ENCODE results near the gene TRPC4.

TRPC4 gene

DNA sequence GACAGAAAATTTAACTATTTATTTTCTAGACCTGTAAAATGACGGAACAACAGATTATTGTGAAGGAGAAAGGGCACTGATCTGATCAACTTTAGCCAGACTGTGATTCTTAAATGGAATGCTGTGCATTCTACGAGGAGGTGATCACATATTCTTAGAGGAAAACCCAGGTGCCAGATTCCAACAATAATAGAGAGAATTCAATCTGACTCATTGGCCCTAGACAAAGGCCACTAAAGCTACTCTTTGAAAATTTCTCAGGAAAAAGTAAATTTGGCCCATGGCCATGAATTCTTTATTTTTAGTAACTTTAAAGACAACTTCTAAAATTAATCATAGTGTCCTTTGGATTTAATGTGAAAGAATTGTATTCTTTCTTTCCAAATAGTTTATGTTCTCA is 212.4 kb downstream of the TRPC4 start:
- DNase-seq (ENCODE audit: low spot score), result no peak

DNA sequence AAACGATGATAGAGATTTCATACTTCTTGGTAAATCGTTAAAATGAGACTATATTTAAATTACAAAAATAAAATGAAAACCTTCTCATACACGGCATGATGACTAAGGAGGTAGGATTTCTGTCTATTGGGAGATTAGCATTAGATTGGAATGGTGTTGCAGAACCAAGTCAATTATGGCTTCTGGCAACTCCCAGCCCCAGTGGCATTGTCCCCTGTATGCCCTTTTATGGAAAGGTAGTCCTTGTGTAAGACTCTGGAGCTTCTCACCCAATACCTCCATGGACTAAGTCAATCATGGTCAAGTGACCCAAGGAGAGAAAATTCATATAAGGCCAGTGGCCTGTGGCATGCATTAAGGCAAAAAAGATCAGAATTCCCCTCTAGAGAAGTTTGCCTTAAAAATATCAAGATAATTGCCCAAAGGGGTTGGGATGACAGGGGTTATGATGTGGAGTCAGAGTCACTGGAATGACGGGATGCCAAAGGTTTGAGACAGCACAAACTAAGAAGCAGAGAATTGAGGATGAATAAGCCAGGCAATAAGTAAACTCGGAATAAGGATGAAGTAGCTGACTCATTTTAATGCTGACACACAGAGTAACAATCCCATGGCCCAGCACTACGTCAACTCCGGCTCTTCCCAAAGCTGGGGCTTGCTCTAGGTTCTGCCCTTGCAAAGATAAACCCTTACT is 213.2 kb downstream of the TRPC4 start:
- DNase-seq (ENCODE audit: low spot score), result no peak

DNA sequence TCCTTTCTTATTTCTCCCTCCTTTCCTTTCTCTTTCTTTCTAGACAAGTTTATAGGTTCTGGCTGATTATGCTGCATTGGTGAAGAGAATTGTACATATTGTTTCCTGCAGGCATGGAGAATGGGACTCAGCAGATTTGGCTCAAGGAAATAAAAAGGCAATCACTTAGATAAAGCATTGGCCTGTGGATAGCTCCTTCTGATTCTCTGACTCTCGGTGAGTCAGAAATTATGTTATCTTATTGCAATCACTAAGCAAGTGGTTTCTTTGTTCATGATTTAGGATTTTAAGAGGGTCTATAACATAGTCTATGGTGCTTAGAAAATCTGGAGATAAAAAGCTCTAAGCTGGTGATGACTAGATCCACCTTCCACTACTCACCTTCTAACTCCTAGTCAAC is 217.0 kb downstream of the TRPC4 start:
- no peak for DNase-seq (ENCODE audit: low spot score)

DNA sequence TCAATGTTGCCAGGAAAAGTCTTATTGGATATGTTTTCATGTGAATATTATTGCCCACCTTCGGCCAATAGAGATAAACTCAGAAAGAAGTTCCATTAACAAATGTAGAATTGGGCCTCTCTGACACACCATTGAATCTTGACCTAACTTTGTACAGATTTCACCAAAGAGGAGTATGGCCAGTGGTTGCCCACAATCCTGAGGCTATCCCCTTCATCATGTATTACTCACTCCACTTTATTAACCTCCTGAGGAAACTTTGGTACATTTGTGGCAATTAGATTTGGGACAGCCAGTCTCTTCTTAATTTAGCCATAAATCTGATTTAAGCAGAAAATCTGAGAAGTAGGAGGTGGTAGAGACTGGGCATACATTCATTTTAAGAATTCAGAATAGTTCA is 217.7 kb downstream of the TRPC4 start:
- no peak for DNase-seq (ENCODE audit: low spot score)

DNA sequence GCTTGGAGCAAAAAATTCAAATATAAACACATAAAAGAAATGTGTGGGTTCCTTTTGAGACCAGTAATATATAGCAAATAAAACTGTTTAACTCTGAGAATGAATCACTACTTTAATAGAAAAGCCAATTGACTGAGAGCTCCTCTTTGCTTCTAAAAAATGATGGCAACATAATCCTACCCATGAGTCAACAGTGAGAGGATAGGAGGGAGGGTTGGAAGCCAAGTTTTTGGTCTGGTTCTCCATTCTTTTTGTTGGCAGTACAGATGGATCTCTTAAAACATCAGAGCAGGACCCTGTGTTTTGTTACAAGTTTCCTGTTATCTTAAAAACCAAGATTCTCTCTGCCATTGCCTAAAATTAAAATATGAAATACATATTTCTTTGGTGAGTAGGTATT is 221.0 kb downstream of the TRPC4 start:
- no peak for DNase-seq (ENCODE audit: low spot score)

DNA sequence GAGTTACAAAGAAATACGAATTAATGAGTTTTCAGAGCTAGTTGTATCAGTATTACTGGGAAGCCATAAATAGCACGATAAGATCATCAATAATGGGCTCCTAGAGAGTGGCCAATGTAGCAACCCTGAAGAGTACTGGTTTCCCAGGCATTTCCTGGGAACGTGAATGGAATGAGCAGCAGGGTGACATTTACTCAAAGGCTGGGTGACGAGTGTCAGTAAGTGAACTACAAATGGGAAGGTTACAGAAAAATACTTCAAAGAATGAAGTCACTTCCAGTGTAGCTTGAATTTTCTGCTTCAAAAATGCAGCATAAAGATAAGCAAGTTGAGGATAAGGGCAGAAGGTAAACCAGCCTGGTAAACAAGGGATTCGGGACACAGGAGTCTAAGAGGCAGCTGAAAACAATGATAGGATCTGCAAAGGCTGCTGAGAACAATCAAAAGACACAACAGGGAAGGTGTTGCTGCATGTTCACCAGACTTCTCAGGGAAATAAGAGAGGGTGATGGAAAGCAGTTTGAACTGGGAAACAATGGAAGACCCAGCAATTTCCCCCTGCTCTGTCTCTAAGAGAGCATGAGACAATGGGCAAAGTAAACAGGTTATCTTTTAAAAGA is 222.4 kb downstream of the TRPC4 start:
- DNase-seq (ENCODE audit: low spot score), result no peak

DNA sequence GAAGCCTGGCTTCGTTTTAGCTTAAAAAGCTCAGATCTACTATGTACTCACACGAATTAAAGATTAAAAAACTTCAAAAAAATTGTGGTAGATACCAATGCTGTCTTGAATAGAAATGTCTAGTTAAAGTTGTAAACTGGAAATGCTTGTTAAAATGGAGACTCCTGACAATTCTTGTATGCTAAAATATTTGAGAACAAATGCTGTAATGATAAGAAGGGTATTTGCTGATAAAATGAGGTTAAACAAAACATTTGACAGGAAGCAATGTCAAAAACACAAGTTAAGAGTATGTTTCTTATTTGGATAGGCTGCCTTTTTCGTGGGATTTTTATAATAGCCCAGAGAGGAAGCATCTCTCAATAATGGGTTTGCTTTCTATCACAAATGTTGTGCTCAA is 223.0 kb downstream of the TRPC4 start:
- no peak for DNase-seq (ENCODE audit: low spot score)

DNA sequence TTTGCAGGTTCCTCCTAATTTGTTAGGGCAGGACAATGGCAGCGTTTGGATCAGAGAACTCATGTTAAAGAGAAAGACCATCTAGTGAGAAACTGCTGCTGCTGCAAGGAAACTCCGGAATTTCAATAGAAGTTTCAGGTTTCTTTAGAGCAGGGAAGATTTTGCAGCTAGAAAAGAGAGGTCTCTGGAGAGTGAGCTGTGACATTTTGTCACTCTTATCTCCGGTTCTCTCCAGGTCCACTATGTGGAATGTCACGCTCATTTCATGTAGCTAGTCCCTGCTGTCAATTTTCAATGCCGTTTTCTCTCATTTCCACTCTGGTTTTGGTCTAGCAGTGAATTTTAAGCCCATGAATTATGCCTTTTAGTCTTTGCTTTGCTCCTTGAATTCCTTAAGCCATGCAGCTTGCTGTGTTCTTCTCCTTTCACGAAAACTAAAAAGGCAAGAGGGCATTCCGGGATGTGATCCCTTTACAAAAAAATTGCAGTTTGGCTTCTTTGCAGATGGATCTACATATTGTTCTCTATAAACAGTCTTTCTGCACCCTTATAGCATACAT is 224.3 kb downstream of the TRPC4 start:
- DNase-seq (ENCODE audit: low spot score), result no peak

DNA sequence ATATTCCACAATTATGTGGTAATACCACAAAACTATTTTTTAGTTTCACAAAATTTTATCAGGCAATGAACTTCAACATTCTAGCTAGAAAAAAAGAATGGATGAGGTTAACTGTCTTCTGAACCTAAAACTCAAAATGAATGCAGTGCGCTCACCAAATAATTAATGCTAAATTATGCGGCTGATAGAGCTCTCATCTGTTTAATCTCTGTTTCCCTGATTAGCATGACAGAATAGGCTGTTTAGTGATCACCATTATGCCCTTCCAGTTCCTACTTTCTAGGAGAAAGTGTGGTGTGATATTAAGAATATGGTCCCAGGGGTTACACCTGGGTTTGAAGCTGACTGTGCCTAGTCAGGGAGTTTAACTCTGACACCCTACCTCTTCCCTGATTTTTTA is 228.2 kb downstream of the TRPC4 start:
- DNase-seq (ENCODE audit: low spot score), result no peak

DNA sequence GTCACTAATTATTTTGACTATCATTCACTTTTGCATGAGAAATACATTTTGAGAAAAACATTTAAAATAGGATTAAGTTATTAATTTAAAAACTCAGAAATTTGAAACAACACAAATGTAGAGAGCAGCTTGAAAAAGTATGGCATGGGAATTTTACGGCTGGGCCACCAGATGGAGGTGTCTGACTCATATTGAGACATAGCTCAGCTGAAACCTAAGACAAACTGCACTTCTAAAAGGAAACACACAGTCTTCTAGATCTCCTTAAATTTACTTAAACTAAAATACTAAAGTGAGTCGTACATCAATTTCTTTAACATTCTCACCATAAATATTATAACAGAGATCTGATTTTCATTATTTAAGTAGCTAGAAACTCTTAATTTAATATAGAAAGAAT is 229.1 kb downstream of the TRPC4 start:
- no peak for DNase-seq (ENCODE audit: low spot score)

DNA sequence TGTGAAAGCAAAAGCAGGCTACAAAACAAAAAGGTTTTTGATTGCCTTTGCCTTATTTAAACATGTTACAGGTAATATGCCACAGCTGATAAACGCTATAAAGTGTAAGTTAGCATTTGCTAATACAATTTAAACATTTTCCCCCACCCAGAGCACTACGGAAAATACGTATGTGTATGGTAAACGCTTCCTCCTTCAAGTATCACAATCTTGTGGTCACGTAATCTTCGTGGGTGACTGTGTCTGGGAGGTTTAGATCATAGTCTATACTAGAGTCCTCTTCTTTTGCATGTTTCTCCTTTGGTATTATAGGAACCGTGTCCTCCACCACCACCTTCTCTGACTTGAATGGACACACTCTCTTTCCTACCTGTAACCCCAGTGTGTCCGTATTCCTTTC is 232.9 kb downstream of the TRPC4 start:
- no peak for DNase-seq (ENCODE audit: low spot score)

DNA sequence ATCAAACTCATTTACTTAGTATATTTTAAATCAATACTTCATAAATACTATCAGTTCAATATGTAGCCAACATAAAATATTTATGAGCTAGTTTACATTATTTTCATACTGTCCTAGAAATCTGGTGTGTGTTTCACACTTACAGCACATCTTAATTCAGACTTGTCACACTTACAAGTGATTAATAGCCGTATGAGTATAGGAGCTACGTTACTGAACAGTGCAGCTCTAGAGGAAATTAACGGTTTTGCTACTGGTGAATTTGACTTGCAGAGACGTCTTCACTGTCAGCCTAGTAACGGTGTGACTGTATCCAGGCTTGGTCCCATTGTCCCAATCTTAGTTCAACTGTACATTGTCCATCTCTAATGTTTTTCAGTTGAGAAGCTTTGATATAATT is 237.3 kb downstream of the TRPC4 start:
- DNase-seq (ENCODE audit: low spot score), result no peak

DNA sequence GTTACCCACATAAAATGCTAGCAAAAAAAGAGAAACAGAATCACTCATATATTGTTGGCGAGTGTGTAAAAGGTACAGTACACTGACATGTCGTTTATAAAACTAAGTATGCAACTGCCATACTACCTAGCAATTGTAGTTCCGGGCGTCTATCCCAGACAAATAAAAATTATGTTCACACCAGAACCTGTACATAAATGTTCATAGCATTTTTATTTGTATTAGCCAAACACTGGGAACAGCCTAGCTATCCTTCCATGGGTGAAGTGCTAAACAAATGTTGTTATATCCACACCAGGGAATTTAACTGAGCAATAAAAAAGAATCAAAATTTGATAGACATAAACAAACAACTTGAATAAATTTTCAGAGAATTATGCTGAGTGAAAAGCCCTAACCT is 242.1 kb downstream of the TRPC4 start:
- no peak for DNase-seq (ENCODE audit: low spot score)

DNA sequence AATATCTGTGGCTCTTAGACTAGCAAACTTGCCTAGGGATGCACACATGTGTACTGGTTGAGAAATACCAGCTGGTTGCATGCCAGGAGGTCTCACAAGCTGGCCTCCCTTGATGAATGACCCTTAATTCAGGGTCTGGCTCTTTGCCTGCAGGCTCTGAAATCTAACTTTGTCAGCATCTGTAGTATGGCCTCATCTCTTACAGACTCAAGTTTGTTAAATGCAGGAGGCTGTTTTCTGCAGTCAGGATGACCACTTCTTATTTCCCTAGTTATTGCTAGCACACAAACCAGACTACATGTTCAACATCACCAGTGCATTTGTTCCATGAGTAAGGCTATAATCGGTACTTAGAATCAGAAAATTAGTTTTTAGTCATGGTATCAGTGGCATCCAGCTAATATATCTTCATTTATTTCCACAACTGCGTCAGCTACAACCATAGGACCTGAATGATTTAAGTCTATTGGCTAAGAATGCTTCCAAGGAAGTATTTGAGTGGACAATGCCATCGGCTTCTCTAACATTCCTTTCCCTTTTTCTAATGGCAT is 247.7 kb downstream of the TRPC4 start:
- no peak for DNase-seq (ENCODE audit: low spot score)

DNA sequence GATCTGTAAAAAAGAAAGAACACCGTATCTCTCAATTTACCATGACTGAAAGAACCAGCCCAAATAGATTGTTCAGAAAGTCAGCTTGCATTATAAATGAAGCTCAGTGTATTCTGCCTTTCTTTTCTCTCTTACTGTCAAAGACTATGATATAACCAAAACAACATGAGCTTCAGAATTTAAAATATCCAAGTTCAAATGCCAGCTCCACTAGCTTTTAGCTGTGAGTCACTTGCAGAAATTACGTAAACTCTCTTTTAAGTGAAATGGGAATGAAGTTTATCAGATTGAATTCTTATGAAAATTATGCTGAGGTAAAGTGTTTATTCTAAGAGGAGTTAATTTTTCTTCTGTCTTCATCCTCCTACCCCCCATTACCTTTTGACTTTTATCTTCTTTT is 251.0 kb downstream of the TRPC4 start:
- DNase-seq (ENCODE audit: low spot score), result no peak

DNA sequence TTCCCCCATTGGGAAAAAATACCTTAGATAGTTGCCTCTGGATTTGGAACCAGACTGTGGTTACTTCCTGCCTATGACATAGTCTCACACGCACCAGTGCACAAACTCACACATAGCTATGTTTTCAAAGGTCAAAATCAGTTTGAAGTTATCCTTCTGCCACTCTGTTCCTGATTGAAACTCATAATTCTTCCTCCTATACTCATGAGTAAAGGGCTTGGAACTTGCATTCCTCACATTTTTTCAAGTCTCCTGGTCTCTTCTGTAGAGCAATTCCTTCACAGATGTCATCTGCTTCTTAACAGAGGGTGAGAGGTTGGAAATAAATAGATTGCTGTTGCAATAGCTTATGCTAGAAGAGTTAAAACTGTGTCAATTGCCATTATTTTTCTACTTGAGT is 252.4 kb downstream of the TRPC4 start:
- DNase-seq (ENCODE audit: low spot score), result no peak

DNA sequence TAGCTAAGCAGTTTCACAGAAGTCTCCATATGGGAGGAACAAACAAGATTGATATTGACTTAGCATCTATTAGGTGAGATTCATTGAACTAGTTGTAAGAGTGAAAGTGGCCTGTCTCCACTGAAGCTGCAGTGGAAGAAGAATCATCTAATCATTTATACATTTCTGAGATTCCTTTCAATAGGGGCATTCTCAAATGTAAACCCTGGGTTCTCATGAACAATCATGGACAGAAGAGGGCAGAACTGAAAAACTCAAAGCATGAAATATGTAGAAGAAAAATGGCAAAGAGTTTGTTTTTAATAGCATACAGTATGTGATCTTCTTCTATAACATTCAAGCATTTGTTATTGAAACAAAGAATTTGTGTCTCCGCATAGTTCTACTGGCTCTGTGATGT is 253.4 kb downstream of the TRPC4 start:
- no peak for DNase-seq (ENCODE audit: low spot score)

DNA sequence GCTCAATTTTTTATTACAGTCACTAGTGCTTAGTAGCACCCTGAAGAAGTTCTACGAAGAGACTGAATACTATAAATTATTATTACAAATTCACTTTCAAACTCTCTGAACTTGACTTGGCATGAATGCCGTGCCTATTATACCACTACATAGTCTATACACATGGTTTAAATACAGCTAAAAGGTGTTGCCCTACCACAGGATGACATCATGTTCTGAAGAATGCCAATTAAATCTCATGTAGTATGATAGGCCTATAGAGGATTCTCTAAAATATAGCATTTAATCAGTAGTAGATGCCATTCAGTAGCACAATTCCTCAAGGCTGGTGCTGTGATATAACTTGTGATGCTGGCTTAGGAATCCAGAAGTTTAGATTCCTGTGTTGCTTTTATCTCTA is 254.3 kb downstream of the TRPC4 start:
- no peak for DNase-seq (ENCODE audit: low spot score)

DNA sequence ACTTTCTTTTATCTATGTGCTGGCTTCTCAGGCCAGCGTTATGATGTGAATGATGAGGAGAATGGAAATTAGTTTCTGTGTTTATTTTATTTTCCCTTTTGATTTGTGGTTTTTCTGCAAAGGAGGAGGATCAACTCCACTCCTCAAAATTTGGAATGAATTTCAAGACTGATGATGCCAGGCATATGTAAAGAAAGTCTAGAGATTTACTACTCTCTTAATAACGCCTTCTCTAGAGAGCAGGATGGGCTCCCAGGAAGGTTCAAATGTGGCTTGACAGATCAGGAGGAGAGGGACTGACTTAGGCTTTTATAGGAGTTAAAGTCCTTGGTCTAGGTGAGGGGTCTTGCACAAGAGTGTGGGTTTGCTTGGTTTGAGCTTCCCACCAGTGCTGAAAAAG is 255.9 kb downstream of the TRPC4 start:
- no peak for DNase-seq (ENCODE audit: low spot score)

DNA sequence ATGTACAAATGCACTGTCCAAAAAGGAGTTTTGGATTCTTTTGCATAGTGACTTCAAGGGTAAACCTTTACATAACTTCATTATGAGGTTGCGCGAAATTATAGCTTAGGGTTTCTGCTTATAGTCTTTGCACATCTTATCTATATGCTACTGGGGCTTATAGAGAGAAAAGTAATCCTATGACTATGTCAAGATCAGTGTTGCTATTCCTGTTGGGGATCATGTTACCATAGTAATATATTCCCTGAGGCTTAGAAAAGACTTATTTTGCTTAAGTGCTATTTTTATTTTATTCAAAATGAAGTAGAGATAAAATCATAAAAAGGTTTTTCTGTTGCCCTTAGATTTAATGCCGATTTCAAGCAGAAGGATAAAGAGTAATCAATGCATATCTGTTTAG is 256.3 kb downstream of the TRPC4 start:
- DNase-seq (ENCODE audit: low spot score), result no peak

DNA sequence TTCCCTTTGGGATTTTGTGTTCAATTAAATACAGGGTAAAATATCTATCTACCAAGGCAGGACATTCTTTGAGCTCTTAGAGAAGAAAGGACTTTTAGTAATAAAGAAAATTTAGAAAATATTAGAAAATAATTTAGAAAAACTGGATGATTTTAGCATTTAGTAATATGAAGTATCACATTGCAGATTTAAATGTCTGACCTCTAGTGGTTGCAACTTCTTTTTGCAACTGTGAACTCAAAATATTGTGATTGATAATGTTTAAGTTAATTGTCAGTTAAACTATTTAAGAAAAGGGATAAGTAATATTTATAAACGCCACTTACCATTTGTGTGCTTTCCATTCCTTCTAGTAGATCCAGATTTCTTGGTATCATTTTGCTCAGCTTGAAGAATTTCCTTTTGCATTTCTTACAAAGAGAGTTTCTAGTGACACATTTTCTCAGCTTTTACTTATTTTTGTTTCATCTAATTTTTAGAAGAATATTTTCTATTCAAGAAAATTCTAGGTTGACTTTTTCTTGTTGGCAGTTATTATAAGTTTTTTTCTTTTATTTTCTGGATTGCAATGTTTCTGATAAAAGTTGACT is 260.7 kb downstream of the TRPC4 start:
- no peak for DNase-seq (ENCODE audit: low spot score)

DNA sequence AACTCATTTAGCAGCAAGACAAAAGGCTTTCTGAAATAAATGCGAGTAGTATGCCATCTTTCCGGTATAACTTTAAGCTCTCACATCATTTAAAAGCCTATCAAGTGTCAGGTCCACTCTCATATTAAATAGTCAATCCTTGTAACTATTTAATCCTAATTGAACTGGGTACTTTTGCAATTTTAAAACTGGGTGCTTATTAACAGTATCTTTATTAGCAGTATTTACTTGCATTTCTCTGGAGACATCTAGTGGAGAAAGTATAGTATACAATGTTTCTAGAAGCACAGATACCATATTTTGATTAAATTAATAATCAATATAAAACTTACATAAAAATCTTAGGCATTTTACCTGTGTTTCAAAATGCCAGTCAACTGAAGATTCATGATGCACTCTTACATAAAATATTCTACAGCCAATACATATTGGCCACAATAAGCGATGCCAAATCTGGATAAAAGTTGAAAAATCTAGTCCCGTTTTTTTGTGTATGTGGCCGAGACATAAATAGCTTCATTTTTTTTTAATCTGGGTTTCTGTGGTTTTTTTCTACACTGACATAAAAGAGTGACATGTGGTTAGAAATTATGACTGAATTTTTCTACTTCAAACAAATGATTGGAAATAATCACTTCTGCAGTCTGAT is 266.7 kb downstream of the TRPC4 start:
- no peak for DNase-seq (ENCODE audit: low spot score)
